Raji (cell line): ENCODE data around the gene AFF1.

ENCODE experiments used
- POLR2A ChIP-seq: IDR thresholded peaks from 2 replicates; pipeline ENCODE4 v1.6.1; 2011; ENCODE audit warnings: low read depth, low read length, control low read depth; ENCODE audit not compliant: insufficient read depth

The AFF1 gene

DNA sequence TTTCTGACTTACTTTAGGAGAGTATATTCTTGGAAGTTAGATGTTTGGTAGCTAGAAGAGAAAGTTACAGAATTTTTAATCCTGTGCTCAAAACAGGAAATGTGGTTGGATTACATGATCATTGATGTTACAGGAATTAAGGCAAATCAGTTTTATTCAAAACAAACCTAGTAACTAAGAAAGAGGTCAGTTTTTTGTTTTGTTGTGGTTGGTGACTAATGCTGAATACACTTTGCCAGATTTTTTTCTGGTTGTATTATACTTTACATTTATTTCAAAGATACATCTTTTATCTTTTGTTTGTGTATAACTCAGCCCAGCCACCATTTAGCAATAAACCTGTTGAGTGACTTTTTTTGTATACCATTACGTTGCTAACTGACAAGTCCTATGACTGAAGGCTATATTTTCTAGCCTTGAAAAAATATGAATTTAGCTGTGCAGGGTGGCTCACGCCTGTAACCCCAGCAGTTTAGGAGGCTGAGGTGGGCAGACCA lies 168.9 kb downstream of the AFF1 start:
- TF ChIP-seq POLR2A: no peak

GRCh38 chr4:87105101-87105845 lies 170.5 kb downstream of the AFF1 start:
- no peak for TF ChIP-seq POLR2A

DNA sequence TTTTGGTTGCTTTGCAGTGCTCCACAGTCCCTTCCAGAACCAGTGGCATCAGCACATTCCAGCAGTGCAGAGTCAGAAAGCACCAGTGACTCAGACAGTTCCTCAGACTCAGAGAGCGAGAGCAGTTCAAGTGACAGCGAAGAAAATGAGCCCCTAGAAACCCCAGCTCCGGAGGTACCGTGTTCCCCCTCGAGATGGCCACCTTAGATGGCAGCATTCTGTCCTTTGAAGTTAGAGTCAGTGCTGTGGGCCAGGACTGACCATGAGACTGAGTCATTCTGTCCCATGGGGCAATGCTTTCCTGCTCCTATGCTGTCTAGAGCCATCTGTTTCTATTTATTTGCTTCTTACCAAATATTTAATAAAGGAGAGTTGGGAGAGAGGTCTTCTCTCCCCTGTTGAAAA lies 173.3 kb downstream of the AFF1 start:
- no peak for TF ChIP-seq POLR2A

DNA sequence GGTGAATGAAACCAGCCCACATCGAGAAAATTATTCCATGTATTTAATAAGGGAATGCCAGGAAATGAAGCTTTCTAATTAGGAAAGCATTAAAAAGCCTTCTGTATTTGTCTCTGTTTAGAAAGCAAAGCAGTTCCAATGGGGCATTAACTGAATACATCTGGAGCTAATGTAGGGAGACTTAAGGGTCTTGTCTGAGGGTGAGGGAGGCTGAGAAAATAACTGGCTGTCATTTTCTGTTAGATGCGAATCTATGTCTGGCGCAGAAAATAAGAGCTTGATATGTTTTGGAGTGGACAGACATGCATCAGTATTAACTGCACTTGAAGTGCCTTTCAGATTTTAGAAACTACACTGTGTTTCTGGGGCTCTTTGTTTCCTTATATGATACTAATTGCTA lies 174.3 kb downstream of the AFF1 start:
- no peak for TF ChIP-seq POLR2A

DNA sequence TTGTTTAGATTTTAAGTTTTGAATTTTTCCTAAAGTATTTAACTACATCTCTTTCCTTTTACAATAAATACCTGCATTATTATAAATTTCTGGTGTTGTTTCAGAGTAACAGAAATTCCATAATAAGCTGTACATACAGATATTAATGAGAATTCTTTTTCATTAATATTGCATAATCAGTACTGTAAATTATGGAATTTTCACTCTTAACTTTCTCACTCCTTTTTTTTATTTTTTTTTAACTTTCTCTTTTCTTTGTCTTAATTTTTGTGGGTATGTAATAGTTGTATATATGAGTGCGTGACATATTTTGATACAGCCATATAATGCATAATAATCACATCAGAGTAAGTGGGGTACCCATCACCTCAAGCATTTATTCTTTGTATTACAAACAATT lies 175.1 kb downstream of the AFF1 start:
- no peak for TF ChIP-seq POLR2A

- TF ChIP-seq POLR2A: no peak
Measured at GRCh38 chr4:87112063-87112462, 177.3 kb downstream of the AFF1 start.

DNA sequence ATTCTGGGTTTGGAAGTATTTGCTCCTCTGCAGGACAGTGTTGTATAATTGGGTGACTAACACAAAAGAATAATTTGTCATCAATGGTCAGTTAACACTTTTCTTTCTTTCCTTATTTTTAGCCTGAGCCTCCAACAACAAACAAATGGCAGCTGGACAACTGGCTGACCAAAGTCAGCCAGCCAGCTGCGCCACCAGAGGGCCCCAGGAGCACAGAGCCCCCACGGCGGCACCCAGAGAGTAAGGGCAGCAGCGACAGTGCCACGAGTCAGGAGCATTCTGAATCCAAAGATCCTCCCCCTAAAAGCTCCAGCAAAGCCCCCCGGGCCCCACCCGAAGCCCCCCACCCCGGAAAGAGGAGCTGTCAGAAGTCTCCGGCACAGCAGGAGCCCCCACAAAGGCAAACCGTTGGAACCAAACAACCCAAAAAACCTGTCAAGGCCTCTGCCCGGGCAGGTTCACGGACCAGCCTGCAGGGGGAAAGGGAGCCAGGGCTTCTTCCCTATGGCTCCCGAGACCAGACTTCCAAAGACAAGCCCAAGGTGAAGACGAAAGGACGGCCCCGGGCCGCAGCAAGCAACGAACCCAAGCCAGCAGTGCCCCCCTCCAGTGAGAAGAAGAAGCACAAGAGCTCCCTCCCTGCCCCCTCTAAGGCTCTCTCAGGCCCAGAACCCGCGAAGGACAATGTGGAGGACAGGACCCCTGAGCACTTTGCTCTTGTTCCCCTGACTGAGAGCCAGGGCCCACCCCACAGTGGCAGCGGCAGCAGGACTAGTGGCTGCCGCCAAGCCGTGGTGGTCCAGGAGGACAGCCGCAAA lies 179.6 kb downstream of the AFF1 start:
- TF ChIP-seq POLR2A: no peak

DNA sequence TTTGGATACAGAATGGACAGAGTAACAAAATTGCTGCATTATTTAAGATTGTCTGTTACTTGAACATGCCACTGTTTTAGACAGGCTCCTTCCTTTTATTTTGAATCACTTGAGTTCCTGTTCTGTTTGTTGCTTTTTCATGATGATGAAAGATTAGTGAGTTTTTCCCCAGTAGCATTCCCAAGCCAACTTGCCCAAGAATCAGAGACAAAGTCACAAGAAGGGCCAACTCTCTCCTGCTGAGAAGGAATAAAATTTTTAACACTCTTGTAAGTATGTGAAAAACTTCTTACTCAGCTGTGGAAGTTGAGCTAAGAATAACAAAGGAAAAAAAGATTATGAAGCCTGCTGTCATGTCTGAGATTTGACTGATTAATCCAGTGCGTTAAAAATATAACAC lies 181.4 kb downstream of the AFF1 start:
- no peak for TF ChIP-seq POLR2A

- TF ChIP-seq POLR2A: no peak
Measured at GRCh38 chr4:87117051-87117731, 182.4 kb downstream of the AFF1 start.

- TF ChIP-seq POLR2A: no peak
Measured at GRCh38 chr4:87117732-87118075, 182.9 kb downstream of the AFF1 start.

DNA sequence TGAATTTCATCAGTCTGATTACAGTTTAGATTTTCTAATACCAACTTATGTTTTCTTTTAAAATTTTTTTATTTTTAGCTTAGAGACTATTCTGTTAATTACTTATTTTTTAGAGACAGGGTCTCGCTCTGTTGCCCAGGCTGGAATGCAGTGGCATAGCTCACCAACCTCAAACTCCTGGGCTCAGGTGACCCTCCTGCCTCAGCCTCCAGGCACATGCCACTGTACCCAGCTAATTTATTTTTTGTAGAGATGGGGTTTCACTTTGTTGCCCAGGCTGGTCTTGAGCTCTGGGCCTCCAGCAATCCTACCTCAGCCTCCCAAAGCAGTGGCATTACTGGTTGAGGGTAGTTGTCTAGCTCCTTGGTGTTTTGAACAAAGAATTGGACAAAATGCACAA lies 183.6 kb downstream of the AFF1 start:
- TF ChIP-seq POLR2A: no peak

DNA sequence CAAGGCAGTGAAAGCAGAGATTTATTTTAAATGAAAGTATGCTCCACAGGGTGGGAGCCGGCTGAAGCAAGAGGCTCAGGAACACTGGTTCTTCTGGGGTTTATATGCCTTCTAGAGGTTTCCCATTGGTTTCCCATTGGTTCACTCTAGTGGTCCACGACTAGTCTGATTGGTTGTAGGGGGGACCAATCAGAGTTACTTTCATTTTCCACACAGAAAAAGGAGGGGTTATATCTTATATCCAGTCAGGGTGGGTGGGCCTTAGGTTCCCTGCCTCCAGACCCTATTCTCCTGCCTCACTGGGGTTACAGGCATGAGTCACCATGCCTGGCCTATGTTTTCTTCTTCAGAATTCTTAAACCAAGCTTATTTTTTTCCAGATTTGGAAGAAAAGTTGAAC lies 184.0 kb downstream of the AFF1 start:
- no peak for TF ChIP-seq POLR2A

DNA sequence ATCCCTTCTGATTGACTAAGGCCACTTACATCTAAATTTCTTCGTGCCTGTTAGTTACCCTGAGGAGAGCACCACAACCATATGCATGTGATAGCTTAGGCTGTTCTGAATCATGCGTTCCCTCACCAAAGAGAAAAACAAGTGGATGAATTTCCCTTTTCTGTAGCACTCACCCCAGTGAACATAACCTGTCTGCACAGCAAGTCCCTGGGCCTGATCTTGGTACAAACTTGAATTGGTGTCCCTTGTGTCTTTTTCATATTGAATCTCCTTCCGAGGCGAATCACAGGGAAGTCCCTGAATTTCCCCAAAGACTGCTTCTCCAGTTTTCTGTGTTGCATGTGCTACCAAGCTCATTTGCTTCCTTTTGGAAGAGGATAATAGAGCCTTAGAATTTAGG lies 185.2 kb downstream of the AFF1 start:
- TF ChIP-seq POLR2A: no peak

- no peak for TF ChIP-seq POLR2A
Measured at GRCh38 chr4:87120411-87121162, 185.8 kb downstream of the AFF1 start.
